OCI-LY1 (cell line): ENCODE results near the gene CHST8.
"Not testable (repeated sequence)": the region's sequence is repeated elsewhere in the genome, so short reads cannot be mapped to it uniquely, and the experiment has no call there.

Experiments
- H2AFZ ChIP-seq: fragments of 200-600 bp; sonication (generic), shearing (Covaris generic); 2 replicates; pipeline ENCODE4 v1.6.0; 2014; ENCODE audit warnings: antibody characterized with exemption, mild to moderate bottlenecking, low read length
- H3F3A ChIP-seq: fragments of 200-600 bp; sonication (generic), shearing (Covaris generic); 2 replicates; pipeline ENCODE4 v1.6.0; 2014; ENCODE audit warnings: mild to moderate bottlenecking, antibody characterized with exemption, low read length, moderate library complexity; ENCODE audit not compliant: insufficient read depth
- H3K27ac ChIP-seq: fragments of 200-600 bp; sonication (generic); 2 replicates; pipeline ENCODE4 v1.5.1; 2014; ENCODE audit warnings: low read length, mixed run types, mild to moderate bottlenecking, low read depth; ENCODE audit not compliant: poor library complexity, severe bottlenecking
- H3K27me3 ChIP-seq: fragments of 200-600 bp; sonication (generic); 2 replicates; pipeline ENCODE4 v1.6.0; 2014; ENCODE audit warnings: antibody characterized with exemption, mild to moderate bottlenecking, low read length, moderate library complexity; ENCODE audit not compliant: insufficient read depth
- H3K36me3 ChIP-seq: fragments of 200-600 bp; sonication (generic); 2 replicates; pipeline ENCODE4 v1.6.1; 2014; ENCODE audit warnings: mild to moderate bottlenecking, antibody characterized with exemption, low read length, moderate library complexity, mixed read lengths; ENCODE audit not compliant: insufficient read depth
- H3K4me1 ChIP-seq: fragments of 200-600 bp; sonication (generic); 2 replicates; pipeline ENCODE4 v1.5.1; 2014; ENCODE audit warnings: mild to moderate bottlenecking, low read length, moderate library complexity; ENCODE audit not compliant: insufficient read depth, severe bottlenecking
- H3K4me2 ChIP-seq: fragments of 200-600 bp; sonication (generic), shearing (Covaris generic); 2 replicates; pipeline ENCODE4 v1.6.1; 2014; ENCODE audit warnings: low read length
- H3K4me3 ChIP-seq: fragments of 200-600 bp; sonication (generic); 2 replicates; pipeline ENCODE4 v1.5.1; 2014; ENCODE audit warnings: low read length, low read depth, mild to moderate bottlenecking, mixed read lengths; ENCODE audit not compliant: poor library complexity, severe bottlenecking
- H3K79me2 ChIP-seq: fragments of 200-600 bp; shearing (Covaris generic); 2 replicates; pipeline ENCODE4 v1.6.1; 2016; ENCODE audit warnings: mixed run types, low read length, mixed read lengths; ENCODE audit not compliant: insufficient read depth
- H3K9ac ChIP-seq: fragments of 200-600 bp; sonication (generic), shearing (Covaris generic); 2 replicates; pipeline ENCODE4 v1.6.1; 2014; ENCODE audit warnings: mild to moderate bottlenecking, low read length, mixed read lengths
- H3K9me2 ChIP-seq: fragments of 200-600 bp; sonication (generic), shearing (Covaris generic); 2 replicates; pipeline ENCODE4 v1.6.1; 2014; ENCODE audit warnings: low read depth, mild to moderate bottlenecking, low read length, mixed read lengths
- H3K9me3 ChIP-seq: fragments of 200-600 bp; shearing (Covaris generic); 2 replicates; pipeline ENCODE4 v1.6.1; 2014; ENCODE audit warnings: low read length, mixed read lengths
- H4K20me1 ChIP-seq: fragments of 200-600 bp; sonication (generic), shearing (Covaris generic); 2 replicates; pipeline ENCODE4 v1.6.0; 2016; ENCODE audit warnings: mild to moderate bottlenecking, low read length; ENCODE audit not compliant: insufficient read depth
- CTCF ChIP-seq: fragments of 200-600 bp; sonication (generic), shearing (Covaris generic); IDR thresholded peaks from 2 replicates; pipeline ENCODE4 v1.5.1; 2017; ENCODE audit warnings: mild to moderate bottlenecking, antibody characterized with exemption, low read length, moderate library complexity, mixed read lengths
- EZH2 ChIP-seq: fragments of 200-600 bp; sonication (generic), shearing (Covaris generic); IDR thresholded peaks from 2 replicates; pipeline ENCODE4 v1.8.0; 2017; ENCODE audit warnings: borderline replicate concordance, mixed run types, mild to moderate bottlenecking, antibody characterized with exemption, low read length, moderate library complexity, mixed read lengths

The CHST8 gene

DNA sequence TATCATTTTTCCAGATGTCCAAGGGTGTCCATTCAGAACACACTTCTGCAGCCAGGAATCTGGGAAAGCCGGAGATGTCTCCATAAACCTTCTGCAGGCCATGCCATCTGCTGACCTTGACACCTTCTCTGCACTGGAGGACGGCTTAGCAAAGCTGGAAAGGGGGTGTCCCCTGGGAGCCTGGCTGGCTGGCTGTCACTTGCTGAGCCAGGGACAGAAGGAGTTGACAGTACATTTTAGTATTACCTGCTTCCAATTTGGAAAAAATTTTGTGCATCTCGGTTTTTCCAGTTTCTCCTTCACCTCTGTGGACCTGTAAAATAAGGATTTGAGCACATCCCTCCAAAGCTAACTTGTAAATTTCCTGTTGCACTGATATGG is 8.1 kb upstream of the CHST8 start:
- Histone ChIP-seq H3K4me3 (no peak overlapping the region), H3F3A (no peaks in the 10 kb centered on the region), H3K36me3 (no peaks in the 10 kb centered on the region), H3K27ac (no peak overlapping the region), H4K20me1 (no peaks in the 10 kb centered on the region), H3K4me1 (no peaks in the 10 kb centered on the region), H3K9me3 (no peaks in the 10 kb centered on the region), H3K27me3 (no peaks in the 10 kb centered on the region), H3K9me2 (no peaks in the 10 kb centered on the region), H2AFZ (no peak overlapping the region), H3K4me2 (no peak overlapping the region), H3K79me2 (no peaks in the 10 kb centered on the region), H3K9ac (no peak overlapping the region)
- TF ChIP-seq CTCF (no peak), EZH2 (no peak)

GRCh38 chr19:33616346-33616745 is 5.4 kb upstream of the CHST8 start:
- Histone ChIP-seq H4K20me1 (no peaks in the 10 kb centered on the region), H3K79me2 (no peaks in the 10 kb centered on the region), H3K4me3 (no peak overlapping the region), H3K27ac (no peak overlapping the region), H3K4me2 (no peak overlapping the region), H3K9ac (no peak overlapping the region), H3K4me1 (no peaks in the 10 kb centered on the region), H2AFZ (no peak overlapping the region), H3K36me3 (no peaks in the 10 kb centered on the region), H3K9me3 (no peaks in the 10 kb centered on the region), H3K27me3 (no peaks in the 10 kb centered on the region), H3K9me2 (no peaks in the 10 kb centered on the region), H3F3A (no peaks in the 10 kb centered on the region)
- TF ChIP-seq CTCF (no peak), EZH2 (no peak)

- Histone ChIP-seq H3K9me2 (no peaks in the 10 kb centered on the region), H3K27ac (no peak overlapping the region), H3K4me3 (no peak overlapping the region), H3K79me2 (no peaks in the 10 kb centered on the region), H3K36me3 (no peaks in the 10 kb centered on the region), H3K27me3 (no peaks in the 10 kb centered on the region), H3F3A (no peaks in the 10 kb centered on the region), H3K9me3 (no peaks in the 10 kb centered on the region), H2AFZ (no peak overlapping the region), H3K9ac (no peak overlapping the region), H3K4me1 (no peaks in the 10 kb centered on the region), H3K4me2 (no peak overlapping the region), H4K20me1 (no peaks in the 10 kb centered on the region)
- TF ChIP-seq CTCF, result no peak
- no peak for TF ChIP-seq EZH2
Observed at GRCh38 chr19:33616857-33617256, 4.9 kb upstream of the CHST8 start.

GRCh38 chr19:33618363-33618762 is 3.4 kb upstream of the CHST8 start:
- H3K27me3 ChIP-seq, H3K27ac ChIP-seq, H3K9me3 ChIP-seq, H2AFZ ChIP-seq, H3K4me3 ChIP-seq, H3K9me2 ChIP-seq, H3K36me3 ChIP-seq, H3F3A ChIP-seq, H3K9ac ChIP-seq, H3K79me2 ChIP-seq, H4K20me1 ChIP-seq, H3K4me2 ChIP-seq, H3K4me1 ChIP-seq: not testable (repeated sequence)
